K562 (cell line): ENCODE results near the gene ZFP62. TPM values are rescaled to one million over a fixed set of nuclear protein-coding genes. Genes with fewer than 3 reads are reported as not detected.

Experiments used
- C11orf30 ChIP-seq: fragments of 450-650 bp; IDR thresholded peaks from 2 replicates; pipeline ENCODE4 v1.6.1; 2016; ENCODE audit warnings: low read depth, mild to moderate bottlenecking
- CCNT2 ChIP-seq: IDR thresholded peaks from 2 replicates; pipeline ENCODE4 v1.6.1; 2011; ENCODE audit warnings: borderline replicate concordance, low read depth, mild to moderate bottlenecking, moderate library complexity, mixed read lengths, low read length; ENCODE audit not compliant: insufficient read length; ENCODE audit errors: extremely low read depth
- CTBP1 ChIP-seq: fragments of 450-650 bp; IDR thresholded peaks from 2 replicates; pipeline ENCODE4 v1.6.1; 2016; ENCODE audit warnings: borderline replicate concordance
- DMBX1 ChIP-seq: fragments of 250-450 bp; sonication (Bioruptor Pico); IDR thresholded peaks from 2 replicates; pipeline ENCODE4 v1.8.0; 2022; ENCODE audit warnings: inconsistent platforms, mild to moderate bottlenecking, moderate library complexity, borderline replicate concordance
- HIVEP1 ChIP-seq: fragments of 250-450 bp; sonication (Bioruptor Pico); IDR thresholded peaks from 2 replicates; pipeline ENCODE4 v1.4.0; 2020; ENCODE audit warnings: mild to moderate bottlenecking
- MECOM ChIP-seq: fragments of 250-450 bp; sonication (Bioruptor Pico); IDR thresholded peaks from 2 replicates; pipeline ENCODE4 v1.8.0; 2022; ENCODE audit warnings: inconsistent platforms
- NR3C1 ChIP-seq: sonication (generic); formaldehyde crosslinking; IDR thresholded peaks from 2 replicates; pipeline ENCODE4 v1.8.1; 2022; ENCODE audit warnings: missing genetic modification reagents
- SMARCE1 ChIP-seq: fragments of 450-650 bp; IDR thresholded peaks from 2 replicates; pipeline ENCODE4 v1.7.1; 2016; ENCODE audit warnings: mild to moderate bottlenecking
- SNRNP70 ChIP-seq: fragments of 200-400 bp; formaldehyde crosslinking; optimal IDR thresholded peaks from 2 replicates; pipeline ENCODE3; 2017; ENCODE audit warnings: low read depth, low read length
- ZNF263 ChIP-seq: sonication (generic); formaldehyde crosslinking; IDR thresholded peaks from 2 replicates; pipeline ENCODE4 v1.8.0; 2022; ENCODE audit warnings: mild to moderate bottlenecking, missing genetic modification reagents, borderline replicate concordance
- ZNF324 ChIP-seq: fragments of 250-450 bp; sonication (Bioruptor Pico); IDR thresholded peaks from 2 replicates; pipeline ENCODE4 v1.4.0; 2020; ENCODE audit warnings: mild to moderate bottlenecking
- polyA plus RNA-seq, 8 experiments: library from polyadenylated mRNA; depleted of rRNA in 4 of 8; stranded (reverse) in 5 of 8; unstranded in 3 of 8; fragments of >200 nt; fragmentation: Nextera tagmentation in 2 of 8; fragmentation: Illumina TruSeq in 1 of 8; extraction: Ambion mirVana in 2 of 8; extraction: Trizol in 1 of 8; gene quantifications; 2 replicates each; pipeline versions ENCODE4 v1.2.1 to v1.2.3, GENCODE V29; 2011 to 2014; ENCODE audit warnings: inconsistent platforms in 1 of 8, missing spikeins in 1 of 8
- total RNA-seq, 7 experiments: library from RNA; depleted of rRNA in 6 of 7; stranded (reverse); fragments of >200 nt in 6 of 7; fragmentation: Illumina TruSeq in 2 of 7; extraction: Trizol in 2 of 7; gene quantifications; 2 replicates each; pipeline versions ENCODE4 v1.2.1 to v1.2.3, GENCODE V29; 2011 to 2021; ENCODE audit warnings: low replicate concordance in 1 of 7
- TF ChIP-seq, protein P1 (sequence below), 2 experiments: fragments of 450-650 bp; IDR thresholded peaks; 2 replicates each; pipeline ENCODE4 v1.6.1; 2016; ENCODE audit warnings: mild to moderate bottlenecking in 2 of 2, borderline replicate concordance in 1 of 2, low read depth in 1 of 2, moderate library complexity in 1 of 2
- TF ChIP-seq, protein P2 (sequence below): fragments of 250-450 bp; sonication (Bioruptor Pico); IDR thresholded peaks from 2 replicates; pipeline ENCODE4 v1.4.0; 2020

ZFP62 gene
- total and polyA plus RNA-seq, 9 of the 15 experiments (the other 6 are each of a cell fraction or from before 2014, with no cell fraction given), result 12.2 to 37.5 (median 25.0) TPM

DNA sequence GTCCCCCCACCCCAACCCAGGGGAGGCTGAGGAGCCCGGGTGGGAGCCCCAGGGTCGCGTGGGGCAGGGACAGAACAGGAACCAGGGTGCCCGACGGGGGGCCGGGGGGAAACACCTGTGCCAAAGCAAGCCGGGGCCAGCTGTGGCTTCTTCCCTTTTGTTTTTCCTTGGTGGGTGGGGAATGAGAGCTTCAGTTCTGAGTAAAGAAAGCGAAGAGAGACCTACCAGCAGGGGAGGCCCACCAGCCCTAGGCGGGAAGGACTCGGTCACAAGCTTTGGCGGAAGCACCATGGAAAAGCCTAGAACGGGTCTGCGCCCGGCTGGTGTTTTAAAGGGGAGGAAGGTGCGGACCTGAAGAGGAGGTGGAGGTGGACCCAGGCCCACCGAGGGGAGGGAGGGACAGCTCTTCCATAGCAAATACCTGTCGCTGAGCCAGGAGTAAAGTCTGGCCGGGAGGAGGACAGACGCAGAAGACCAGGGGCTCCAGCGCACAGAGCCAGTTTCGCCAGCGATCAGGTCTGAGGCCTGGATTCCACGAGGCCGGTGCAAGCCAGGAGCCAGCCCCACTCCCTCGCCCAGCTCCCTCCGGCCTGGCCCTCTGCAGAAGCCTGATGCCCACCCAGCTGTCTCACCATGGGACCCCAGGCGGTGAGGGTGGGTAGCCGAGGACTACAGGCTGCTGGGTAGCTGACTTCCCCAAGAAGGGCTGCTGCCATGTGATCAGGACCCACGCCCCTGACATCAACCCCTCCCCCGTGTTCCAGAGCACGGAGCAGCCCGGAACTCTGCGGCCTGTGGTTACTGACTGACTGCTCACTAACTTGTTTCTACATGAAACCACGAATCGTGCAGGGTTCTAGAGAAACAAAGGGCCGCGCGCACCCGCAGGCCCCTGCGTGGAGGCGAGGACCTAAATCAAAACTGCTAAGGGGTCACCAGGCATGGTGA is 57.6 kb downstream of the ZFP62 start (continued):
- TF ChIP-seq, protein P1, sequence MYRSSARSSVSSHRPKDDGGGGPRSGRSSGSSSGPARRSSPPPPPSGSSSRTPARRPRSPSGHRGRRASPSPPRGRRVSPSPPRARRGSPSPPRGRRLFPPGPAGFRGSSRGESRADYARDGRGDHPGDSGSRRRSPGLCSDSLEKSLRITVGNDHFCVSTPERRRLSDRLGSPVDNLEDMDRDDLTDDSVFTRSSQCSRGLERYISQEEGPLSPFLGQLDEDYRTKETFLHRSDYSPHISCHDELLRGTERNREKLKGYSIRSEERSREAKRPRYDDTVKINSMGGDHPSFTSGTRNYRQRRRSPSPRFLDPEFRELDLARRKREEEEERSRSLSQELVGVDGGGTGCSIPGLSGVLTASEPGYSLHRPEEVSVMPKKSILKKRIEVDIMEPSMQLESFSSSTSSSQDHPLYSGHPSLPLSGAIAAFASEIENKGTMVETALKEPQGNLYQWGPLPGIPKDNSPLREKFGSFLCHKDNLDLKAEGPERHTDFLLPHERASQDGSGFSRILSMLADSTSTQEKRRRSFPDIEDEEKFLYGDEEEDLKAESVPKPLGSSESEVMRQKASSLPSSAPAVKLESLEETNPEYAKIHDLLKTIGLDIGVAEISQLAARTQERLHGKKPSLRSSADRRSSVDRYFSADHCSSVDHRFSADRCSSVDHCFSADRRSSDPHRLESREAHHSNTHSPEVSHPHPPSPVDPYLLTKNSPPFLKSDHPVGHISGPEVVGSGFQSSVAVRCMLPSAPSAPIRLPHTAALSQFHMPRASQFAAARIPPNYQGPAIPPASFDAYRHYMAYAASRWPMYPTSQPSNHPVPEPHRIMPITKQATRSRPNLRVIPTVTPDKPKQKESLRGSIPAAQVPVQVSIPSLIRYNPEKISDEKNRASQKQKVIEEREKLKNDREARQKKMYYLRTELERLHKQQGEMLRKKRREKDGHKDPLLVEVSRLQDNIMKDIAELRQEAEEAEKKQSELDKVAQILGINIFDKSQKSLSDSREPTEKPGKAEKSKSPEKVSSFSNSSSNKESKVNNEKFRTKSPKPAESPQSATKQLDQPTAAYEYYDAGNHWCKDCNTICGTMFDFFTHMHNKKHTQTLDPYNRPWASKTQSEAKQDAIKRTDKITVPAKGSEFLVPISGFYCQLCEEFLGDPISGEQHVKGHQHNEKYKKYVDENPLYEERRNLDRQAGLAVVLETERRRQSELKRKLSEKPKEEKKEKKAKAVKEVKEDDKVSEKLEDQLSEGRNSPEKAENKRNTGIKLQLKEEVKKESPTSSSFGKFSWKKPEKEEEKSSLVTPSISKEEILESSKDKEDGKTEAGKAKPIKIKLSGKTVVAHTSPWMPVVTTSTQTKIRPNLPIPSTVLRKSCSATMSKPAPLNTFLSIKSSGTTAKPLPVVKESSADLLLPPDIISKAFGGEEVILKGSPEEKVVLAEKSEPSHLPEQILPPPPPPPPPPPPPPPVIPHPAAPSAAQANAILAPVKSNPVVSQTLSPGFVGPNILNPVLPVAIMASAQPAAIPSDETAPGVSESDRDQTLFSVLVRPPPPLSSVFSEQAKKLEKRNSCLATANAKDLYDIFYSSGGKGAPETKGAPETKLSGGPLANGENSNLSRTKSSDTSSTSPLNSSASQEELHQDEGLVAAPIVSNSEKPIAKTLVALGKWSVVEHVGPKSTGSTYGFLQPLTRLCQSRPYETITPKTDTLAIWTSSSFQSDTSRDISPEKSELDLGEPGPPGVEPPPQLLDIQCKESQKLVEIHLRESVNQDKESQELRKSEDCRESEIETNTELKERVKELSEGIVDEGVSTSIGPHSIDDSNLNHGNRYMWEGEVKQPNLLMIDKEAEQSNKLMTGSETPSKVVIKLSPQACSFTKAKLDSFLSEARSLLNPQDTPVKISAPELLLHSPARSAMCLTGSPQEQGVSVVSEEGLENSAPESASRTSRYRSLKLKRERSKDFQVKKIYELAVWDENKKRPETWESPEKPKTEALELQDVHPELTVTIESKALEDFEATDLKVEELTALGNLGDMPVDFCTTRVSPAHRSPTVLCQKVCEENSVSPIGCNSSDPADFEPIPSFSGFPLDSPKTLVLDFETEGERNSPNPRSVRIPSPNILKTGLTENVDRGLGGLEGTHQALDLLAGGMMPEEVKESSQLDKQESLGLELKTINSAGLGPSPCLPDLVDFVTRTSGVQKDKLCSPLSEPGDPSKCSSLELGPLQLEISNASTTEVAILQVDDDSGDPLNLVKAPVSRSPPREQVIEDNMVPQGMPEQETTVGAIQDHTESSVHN (IDR thresholded peaks at IDR 0.05; ENCODE audit: borderline replicate concordance in 1 of 2, low read depth in 1 of 2), result no peak
- TF ChIP-seq SMARCE1 (no peak), ZNF263 (CRISPR knock-in tag) (no peak), NR3C1 (no peak), SNRNP70 (no peak), CCNT2 (no peak), CTBP1 (no peak; the same call in 1 of the 2 replicates), ZNF324 (CRISPR knock-in tag) (no peak), MECOM (CRISPR knock-in tag) (no peak), C11orf30 (no peak), HIVEP1 (CRISPR knock-in tag) (no peak), DMBX1 (CRISPR knock-in tag) (no peak)
- TF ChIP-seq, protein P2, sequence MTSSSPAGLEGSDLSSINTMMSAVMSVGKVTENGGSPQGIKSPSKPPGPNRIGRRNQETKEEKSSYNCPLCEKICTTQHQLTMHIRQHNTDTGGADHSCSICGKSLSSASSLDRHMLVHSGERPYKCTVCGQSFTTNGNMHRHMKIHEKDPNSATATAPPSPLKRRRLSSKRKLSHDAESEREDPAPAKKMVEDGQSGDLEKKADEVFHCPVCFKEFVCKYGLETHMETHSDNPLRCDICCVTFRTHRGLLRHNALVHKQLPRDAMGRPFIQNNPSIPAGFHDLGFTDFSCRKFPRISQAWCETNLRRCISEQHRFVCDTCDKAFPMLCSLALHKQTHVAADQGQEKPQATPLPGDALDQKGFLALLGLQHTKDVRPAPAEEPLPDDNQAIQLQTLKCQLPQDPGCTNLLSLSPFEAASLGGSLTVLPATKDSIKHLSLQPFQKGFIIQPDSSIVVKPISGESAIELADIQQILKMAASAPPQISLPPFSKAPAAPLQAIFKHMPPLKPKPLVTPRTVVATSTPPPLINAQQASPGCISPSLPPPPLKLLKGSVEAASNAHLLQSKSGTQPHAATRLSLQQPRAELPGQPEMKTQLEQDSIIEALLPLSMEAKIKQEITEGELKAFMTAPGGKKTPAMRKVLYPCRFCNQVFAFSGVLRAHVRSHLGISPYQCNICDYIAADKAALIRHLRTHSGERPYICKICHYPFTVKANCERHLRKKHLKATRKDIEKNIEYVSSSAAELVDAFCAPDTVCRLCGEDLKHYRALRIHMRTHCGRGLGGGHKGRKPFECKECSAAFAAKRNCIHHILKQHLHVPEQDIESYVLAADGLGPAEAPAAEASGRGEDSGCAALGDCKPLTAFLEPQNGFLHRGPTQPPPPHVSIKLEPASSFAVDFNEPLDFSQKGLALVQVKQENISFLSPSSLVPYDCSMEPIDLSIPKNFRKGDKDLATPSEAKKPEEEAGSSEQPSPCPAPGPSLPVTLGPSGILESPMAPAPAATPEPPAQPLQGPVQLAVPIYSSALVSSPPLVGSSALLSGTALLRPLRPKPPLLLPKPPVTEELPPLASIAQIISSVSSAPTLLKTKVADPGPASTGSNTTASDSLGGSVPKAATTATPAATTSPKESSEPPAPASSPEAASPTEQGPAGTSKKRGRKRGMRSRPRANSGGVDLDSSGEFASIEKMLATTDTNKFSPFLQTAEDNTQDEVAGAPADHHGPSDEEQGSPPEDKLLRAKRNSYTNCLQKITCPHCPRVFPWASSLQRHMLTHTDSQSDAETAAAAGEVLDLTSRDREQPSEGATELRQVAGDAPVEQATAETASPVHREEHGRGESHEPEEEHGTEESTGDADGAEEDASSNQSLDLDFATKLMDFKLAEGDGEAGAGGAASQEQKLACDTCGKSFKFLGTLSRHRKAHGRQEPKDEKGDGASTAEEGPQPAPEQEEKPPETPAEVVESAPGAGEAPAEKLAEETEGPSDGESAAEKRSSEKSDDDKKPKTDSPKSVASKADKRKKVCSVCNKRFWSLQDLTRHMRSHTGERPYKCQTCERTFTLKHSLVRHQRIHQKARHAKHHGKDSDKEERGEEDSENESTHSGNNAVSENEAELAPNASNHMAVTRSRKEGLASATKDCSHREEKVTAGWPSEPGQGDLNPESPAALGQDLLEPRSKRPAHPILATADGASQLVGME (CRISPR knock-in tag), result no peak
